GM12891 (cell line): ENCODE results near the gene ZYX.

Source experiments
- DNase-seq: peaks from one replicate; pipeline ENCODE4 v3.0.0; 2011; ENCODE audit warnings: low spot score; ENCODE audit not compliant: insufficient read length
- FAIRE-seq: peaks from 2 replicates; lab custom pipeline; 2011; peaks lifted over from hg19 to GRCh38; lab: Jason Lieb, UNC
- PAX5 ChIP-seq: IDR thresholded peaks from 2 replicates; pipeline ENCODE4 v1.6.1; 2011; ENCODE audit warnings: low read length, moderate library complexity, mild to moderate bottlenecking; ENCODE audit not compliant: insufficient read depth, severe bottlenecking
- POLR2A ChIP-seq: IDR thresholded peaks from 2 replicates; pipeline ENCODE4 v1.6.1; 2011; ENCODE audit warnings: low read depth, low read length, control low read depth
- POLR2AphosphoS5 ChIP-seq: IDR thresholded peaks from 2 replicates; pipeline ENCODE4 v1.6.1; 2011; ENCODE audit warnings: low read depth, low read length, control low read depth
- POU2F2 ChIP-seq: IDR thresholded peaks from 2 replicates; pipeline ENCODE4 v1.6.1; 2011; ENCODE audit warnings: low read depth, mild to moderate bottlenecking, control low read depth, low read length, moderate library complexity
- SPI1 ChIP-seq: IDR thresholded peaks from 2 replicates; pipeline ENCODE4 v1.6.1; 2011; ENCODE audit warnings: low read depth, low read length, control low read depth
- TAF1 ChIP-seq: IDR thresholded peaks from 2 replicates; pipeline ENCODE4 v1.6.1; 2011; ENCODE audit warnings: low read depth, low read length, control low read depth

Gene ZYX

GRCh38 chr7:143352531-143353002, 28.6 kb upstream of the ZYX start:
- no peak for TF ChIP-seq POU2F2
- TF ChIP-seq PAX5, result no peak
- TF ChIP-seq SPI1, result no peak
- no peak for TF ChIP-seq POLR2AphosphoS5
- no peak for TF ChIP-seq TAF1
- no peak for TF ChIP-seq POLR2A
- DNase-seq (no peak), FAIRE-seq (no peak)

DNA sequence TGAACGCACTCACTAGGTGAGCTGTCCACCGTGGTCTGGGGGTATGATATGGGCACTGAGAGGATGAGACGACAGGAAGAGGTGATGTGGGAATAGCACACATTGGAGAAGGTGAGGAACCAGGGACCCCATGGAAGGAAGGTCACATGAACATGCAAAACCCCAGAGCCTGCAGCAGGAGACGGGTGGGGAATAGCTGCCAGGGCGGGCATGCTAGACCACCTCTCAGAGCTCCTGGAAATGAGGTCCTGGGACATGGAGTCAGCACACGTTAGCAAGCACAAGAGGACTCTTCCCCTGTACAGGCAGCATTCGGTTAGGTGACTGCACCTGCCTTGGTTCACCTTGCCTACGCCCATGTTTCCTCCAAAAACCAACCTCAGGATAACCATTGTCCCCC, 26.8 kb upstream of the ZYX start:
- DNase-seq (no peak), FAIRE-seq (no peak)
- no peak for TF ChIP-seq SPI1
- TF ChIP-seq POLR2AphosphoS5, result no peak
- TF ChIP-seq PAX5, result no peak
- no peak for TF ChIP-seq POU2F2
- TF ChIP-seq TAF1, result no peak
- no peak for TF ChIP-seq POLR2A

DNA sequence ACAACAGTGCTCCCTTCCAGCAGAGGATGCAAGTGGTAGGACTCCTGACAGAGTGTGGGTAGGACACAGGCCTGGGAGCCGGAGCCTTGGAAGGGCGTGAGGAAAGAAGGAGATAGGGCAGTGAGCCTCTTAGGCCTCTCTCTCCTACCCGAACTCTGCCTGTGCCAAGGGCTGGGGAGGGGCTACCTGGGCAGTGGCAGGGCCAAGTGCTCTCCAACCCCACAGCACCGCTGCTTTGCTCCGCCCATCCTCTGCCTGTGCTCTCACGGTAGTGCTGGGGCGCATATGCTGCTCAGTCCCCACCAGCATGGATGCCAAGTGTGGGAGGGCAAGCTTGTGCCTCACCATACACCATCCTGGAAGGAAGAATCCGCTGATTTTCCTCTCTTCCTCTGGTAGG, 26.2 kb upstream of the ZYX start:
- no peak for FAIRE-seq
- no peak for TF ChIP-seq SPI1
- no peak for TF ChIP-seq POLR2AphosphoS5
- TF ChIP-seq POLR2A, result no peak

DNA sequence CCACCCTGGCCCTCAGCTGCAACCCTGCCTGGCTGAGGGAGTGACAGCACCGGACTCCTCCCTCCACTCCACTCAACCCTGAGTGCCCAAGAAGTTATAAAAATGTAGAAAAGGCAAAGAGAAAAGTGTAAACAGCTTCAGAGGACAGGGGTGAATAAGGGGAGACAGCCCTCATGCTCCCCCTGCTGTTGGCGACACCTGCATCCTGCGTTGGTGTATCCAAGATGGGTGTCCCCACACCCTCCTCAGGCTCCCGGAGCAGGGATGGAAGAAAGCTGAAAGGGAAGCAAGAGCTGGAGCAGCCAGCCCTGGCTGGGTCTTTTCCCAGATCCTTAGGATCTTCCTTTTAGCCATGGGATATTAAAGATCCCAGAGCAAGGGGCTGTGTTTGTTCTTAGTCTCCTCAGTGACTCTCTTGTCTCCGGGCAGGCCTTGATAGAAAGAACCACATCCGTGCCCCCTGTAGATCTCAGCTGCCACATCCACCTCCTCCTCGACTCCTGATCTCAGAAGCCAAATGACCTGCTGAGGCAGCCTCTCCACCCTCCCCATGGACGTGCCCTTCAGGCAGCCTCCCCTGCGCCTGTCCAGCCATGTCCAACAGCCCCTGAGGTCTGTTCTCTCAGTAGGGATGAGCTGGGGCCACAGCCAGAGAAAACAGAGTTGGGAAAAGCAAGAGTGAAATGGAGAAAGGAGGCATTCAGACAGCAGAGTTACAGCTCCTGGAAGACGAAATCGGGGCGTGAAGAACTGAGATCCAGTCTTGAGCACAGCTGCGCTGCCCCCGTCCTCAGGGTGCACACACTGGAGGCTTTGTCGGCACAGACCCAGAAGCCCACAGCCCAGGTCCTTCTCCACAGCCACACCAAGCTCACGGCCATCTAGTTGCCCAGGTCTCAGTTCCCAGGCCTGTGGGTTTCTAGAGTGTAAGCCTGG, 25.4 kb upstream of the ZYX start:
- TF ChIP-seq POLR2A, result no peak
- TF ChIP-seq POLR2AphosphoS5, result no peak
- TF ChIP-seq SPI1, result no peak
- TF ChIP-seq POU2F2, result no peak
- no peak for TF ChIP-seq TAF1

More for the DNA sequence above, 26.2 kb upstream of the ZYX start:
- no peak for DNase-seq

GRCh38 chr7:143356414-143357050, 24.6 kb upstream of the ZYX start:
- no peak for DNase-seq
- no peak for TF ChIP-seq POLR2AphosphoS5
- no peak for TF ChIP-seq PAX5
- no peak for TF ChIP-seq POLR2A
- no peak for TF ChIP-seq POU2F2
- no peak for TF ChIP-seq SPI1
- TF ChIP-seq TAF1, result no peak
- FAIRE-seq, result no peak

More for the DNA sequence above, 25.4 kb upstream of the ZYX start:
- DNase-seq, result no peak
- FAIRE-seq, result no peak

- DNase-seq, result no peak
- FAIRE-seq, result no peak
- TF ChIP-seq PAX5 (no peak), TAF1 (no peak)
These were observed 22.5 kb upstream of the ZYX start for GRCh38 chr7:143358626-143359025.

DNA sequence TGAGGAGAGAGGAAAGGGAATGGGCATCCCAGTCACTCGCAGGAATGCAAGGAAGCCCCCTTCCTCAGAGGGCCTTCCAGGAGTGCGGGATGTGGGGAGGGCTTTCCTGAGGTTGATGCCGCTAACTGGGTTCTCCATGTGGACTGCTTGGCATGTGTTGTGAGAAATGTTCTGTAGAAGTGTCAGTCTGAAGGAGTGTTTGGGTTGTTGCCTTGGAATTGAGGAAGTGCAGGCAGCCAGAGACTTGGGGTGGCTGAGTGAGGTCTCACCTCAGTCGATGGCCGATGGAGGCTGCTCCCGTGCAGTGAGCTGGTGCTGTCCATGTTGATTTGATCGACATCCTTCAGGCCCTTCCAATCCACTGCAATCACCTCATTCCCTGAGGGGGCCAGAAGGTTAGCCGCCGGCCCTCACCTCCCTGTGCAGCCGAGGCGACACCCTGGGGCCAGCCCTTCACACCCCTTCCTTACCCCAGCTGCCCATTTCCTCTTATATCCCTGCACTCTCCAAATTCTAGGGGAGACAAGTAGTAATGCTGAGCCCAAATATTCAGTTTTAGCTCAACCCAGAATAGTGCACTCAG, 21.3 kb upstream of the ZYX start:
- no peak for DNase-seq
- TF ChIP-seq POLR2AphosphoS5 (no peak), PAX5 (no peak), SPI1 (peak; percentile 69)
- FAIRE-seq, result no peak

- DNase-seq (no peak), FAIRE-seq (no peak)
- TF ChIP-seq POLR2A, result no peak
- no peak for TF ChIP-seq PAX5
- no peak for TF ChIP-seq SPI1
- no peak for TF ChIP-seq TAF1
- TF ChIP-seq POLR2AphosphoS5, result no peak
- TF ChIP-seq POU2F2, result no peak
These were observed 20.2 kb upstream of the ZYX start for GRCh38 chr7:143360788-143361551.

DNA sequence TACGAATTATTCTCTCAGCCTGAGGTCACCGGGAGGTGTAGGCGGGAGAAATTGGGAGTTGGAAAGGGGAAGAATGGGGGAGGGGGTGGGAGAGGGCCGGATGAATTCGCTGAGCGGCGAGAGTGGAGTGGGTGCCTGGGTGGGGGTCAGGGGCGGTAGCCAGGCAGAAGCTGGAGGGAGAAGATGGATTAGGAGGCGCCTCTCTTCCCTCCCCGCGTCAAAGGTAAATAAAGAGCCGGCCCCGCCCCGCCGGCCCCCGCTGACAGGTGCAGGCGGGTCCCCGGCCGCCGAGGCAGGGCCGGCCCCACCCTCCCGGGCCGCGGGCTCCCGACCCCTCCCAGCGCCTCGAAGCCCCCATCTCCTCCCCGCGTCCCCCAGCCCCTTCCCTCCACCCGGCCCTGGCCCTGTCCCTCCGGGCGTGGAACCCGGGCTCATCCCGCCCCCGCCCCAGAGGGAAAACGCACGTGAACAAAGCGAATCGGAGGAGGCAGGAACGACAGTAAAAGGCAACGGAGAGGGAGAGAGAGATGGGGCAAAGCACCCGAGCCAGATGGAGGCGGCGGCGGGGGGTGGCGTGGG, 19.5 kb upstream of the ZYX start:
- FAIRE-seq, result no peak
- DNase-seq, result no peak
- TF ChIP-seq POLR2A, result no peak
- no peak for TF ChIP-seq TAF1
- no peak for TF ChIP-seq SPI1
- TF ChIP-seq POU2F2, result no peak
